ENCODE results near the gene THSD8.
"Not testable (repeated sequence)": the region's sequence is repeated elsewhere in the genome, so short reads cannot be mapped to it uniquely, and the experiment has no call there.

Gene THSD8

GRCh38 chr19:12833418-12833737 is 31.5 kb downstream of the THSD8 start:
- no peak for DNase-seq

GRCh38 chr19:12833738-12834565 is 32.1 kb downstream of the THSD8 start:
- peak; percentile 31 for DNase-seq

GRCh38 chr19:12834566-12834943 is 32.7 kb downstream of the THSD8 start, which contains the start of gene RTBDN:
Gene RTBDN, minus strand, starts transcription at chr19:12834579. Its CDS starts 4,600 bp downstream, at chr19:12829979.
- DNase-seq = peak; percentile 26

GRCh38 chr19:12834976-12835757 is 33.3 kb downstream of the THSD8 start:
- DNase-seq = peak; percentile 33

- DNase-seq = no peak
These were observed 34.6 kb downstream of the THSD8 start for GRCh38 chr19:12836529-12836863.

GRCh38 chr19:12837225-12837624 is 35.4 kb downstream of the THSD8 start:
- no peak for DNase-seq

- DNase-seq = peak; percentile 24
These were observed 36.5 kb downstream of the THSD8 start, which contains the start of gene MAST1 for GRCh38 chr19:12838182-12838885. Gene MAST1, plus strand, starts transcription at chr19:12838515. Its CDS starts 58 bp downstream, at chr19:12838573.

GRCh38 chr19:12838886-12839756 is 37.3 kb downstream of the THSD8 start:
- no peak for DNase-seq

GRCh38 chr19:12840091-12841079 is 38.5 kb downstream of the THSD8 start:
- peak; percentile 85 for DNase-seq

GRCh38 chr19:12841094-12841493 is 39.2 kb downstream of the THSD8 start:
- DNase-seq = peak; percentile 19

- DNase-seq = no peak
These were observed 40.6 kb downstream of the THSD8 start for GRCh38 chr19:12842511-12842910.

- no peak for DNase-seq
These were observed 41.5 kb downstream of the THSD8 start for GRCh38 chr19:12843328-12843727.

- no peak for DNase-seq
These were observed 42.3 kb downstream of the THSD8 start for GRCh38 chr19:12843999-12844732.

- not testable (repeated sequence) for DNase-seq
These were observed 44.7 kb downstream of the THSD8 start for GRCh38 chr19:12846613-12847012.

GRCh38 chr19:12847159-12848139 is 45.6 kb downstream of the THSD8 start:
- DNase-seq = peak; percentile 82

Measured in EL (cell line).